Adipose tissue (tissue), 3 donors: Measurements from ENCODE around the gene SPDYE2B. TPM values are rescaled to one million over a fixed set of nuclear protein-coding genes. Genes with fewer than 3 reads are reported as not detected.
"Not testable (repeated sequence)": the region's sequence is repeated elsewhere in the genome, so short reads cannot be mapped to it uniquely, and the experiment has no call there.

ENCODE experiments used
- H3K27ac ChIP-seq: one replicate; pipeline ENCODE4 v1.5.1; 2013; ENCODE audit warnings: low read depth, low read length
- WGBS, 3 donors: extraction: QIAGEN DNeasy Blood & Tissue Kit; methylation state at CpG; one replicate each; pipeline ENCODE4 v1.1.7; 2013; 5-methylcytosine and 5-hydroxymethylcytosine counted together
- polyA plus RNA-seq, 3 donors: library from polyadenylated mRNA; stranded (reverse); fragments of 200-250 nt; gene quantifications; one replicate each; pipeline ENCODE4 v1.2.3, GENCODE V29; 2013
- donor health status: healthy with polysubstance abuse.
- donor health status: Bipolar disorder and iron deficiency.
- donor health status: healthy.

Gene SPDYE2B
- polyA plus RNA-seq, 3 donors: not detected

DNA sequence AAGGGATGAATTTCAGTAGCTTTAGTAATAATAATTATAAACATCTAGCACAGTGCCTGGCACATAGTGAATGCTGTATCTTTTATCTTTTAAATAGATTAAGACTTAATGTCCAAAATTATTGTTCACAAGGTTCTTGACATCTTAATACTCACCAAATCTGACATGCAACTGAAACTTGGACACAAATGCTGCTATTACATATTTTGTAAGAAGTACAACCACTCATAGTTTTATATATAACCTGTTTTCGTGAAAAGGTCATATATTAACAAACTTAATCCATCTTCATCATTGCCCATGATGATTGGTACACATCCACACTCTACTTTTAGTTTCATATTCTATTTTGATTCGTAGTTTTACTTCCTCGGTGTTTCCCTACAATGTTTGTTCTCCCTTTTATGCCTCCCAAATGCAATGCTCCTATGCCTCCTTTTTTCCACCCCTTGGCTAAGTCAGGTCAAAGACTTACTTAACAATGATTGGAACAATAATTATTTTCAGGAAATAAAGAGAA is 45.0 kb downstream of the SPDYE2B start:
- H3K27ac ChIP-seq: not testable (repeated sequence)
- WGBS, 3 donors: 59 to 64% (median 60%) methylated on average over 1 of the region's 3 CpGs

GRCh38 chr7:102696009-102696408 is 45.9 kb downstream of the SPDYE2B start:
- WGBS, 3 donors: 54 to 59% (median 56%) methylated on average over 1 of the region's 2 CpGs
- not testable (repeated sequence) for H3K27ac ChIP-seq

GRCh38 chr7:102697642-102698512 is 47.8 kb downstream of the SPDYE2B start:
- 66 to 87% (median 72%) methylated on average over 4 to 5 of the region's 5 CpGs for WGBS, 3 donors
- not testable (repeated sequence) for H3K27ac ChIP-seq

- 70 to 71% (median 71%) methylated on average over 9 of the region's 9 CpGs for WGBS, 3 donors
- H3K27ac ChIP-seq: not testable (repeated sequence)
Observed at GRCh38 chr7:102698962-102699750, 49.0 kb downstream of the SPDYE2B start.

Other genes with a start within 250 kb of the SPDYE2B start
- gene ORAI2, start 216.7 kb upstream of the SPDYE2B start, polyA plus RNA-seq: 10 to 100 TPM in 2 of 3 donors, 1 to 10 TPM in 1; 5.4 to 17.8 (median 11.6) TPM
- gene ALKBH4, start 185.5 kb upstream of the SPDYE2B start, polyA plus RNA-seq: 1 to 10 TPM; 4.5 to 6.8 (median 5.7) TPM
- gene LRWD1, start 185.3 kb upstream of the SPDYE2B start, polyA plus RNA-seq: 10 to 100 TPM in 2 of 3 donors, 1 to 10 TPM in 1; 7.6 to 15.1 (median 10.4) TPM
- gene POLR2J, start 171.4 kb upstream of the SPDYE2B start, polyA plus RNA-seq: 10 to 100 TPM; 41.1 to 95.5 (median 82.3) TPM
- gene RASA4B, start 132.5 kb upstream of the SPDYE2B start, polyA plus RNA-seq: 10 to 100 TPM in 2 of 3 donors, 1 to 10 TPM in 1; 9.7 to 17.1 (median 12.6) TPM
- 1 to 10 TPM; 3.6 to 9.8 (median 6.8) TPM for gene UPK3BL2, start 106.6 kb upstream of the SPDYE2B start, polyA plus RNA-seq
- gene SPDYE2, start 99.1 kb upstream of the SPDYE2B start, polyA plus RNA-seq: under 1 TPM in 1 of 3 donors, not detected in 2; 0.03 TPM
- gene POLR2J3, start 77.7 kb upstream of the SPDYE2B start, polyA plus RNA-seq: 10 to 100 TPM; 33.7 to 84.8 (median 77.0) TPM
- 10 to 100 TPM; 15.1 to 37.6 (median 35.2) TPM for gene RASA4, start 33.6 kb upstream of the SPDYE2B start, polyA plus RNA-seq
- 10 to 100 TPM; 14.3 to 47.2 (median 33.4) TPM for gene UPK3BL1, start 7.5 kb upstream of the SPDYE2B start, polyA plus RNA-seq
- 1 to 10 TPM; 1.1 to 2.6 (median 1.6) TPM for gene POLR2J2, start 21.3 kb downstream of the SPDYE2B start, polyA plus RNA-seq
- gene FAM185A, start 98.7 kb downstream of the SPDYE2B start, polyA plus RNA-seq: 1 to 10 TPM; 2.8 to 4.3 (median 3.7) TPM